RPMI8226 (cell line): Measurements from ENCODE around the gene BMP10.

Source experiments
- DNase-seq: peaks from one replicate; pipeline ENCODE4 v3.0.0-alpha.2; 2015

Gene BMP10

DNA sequence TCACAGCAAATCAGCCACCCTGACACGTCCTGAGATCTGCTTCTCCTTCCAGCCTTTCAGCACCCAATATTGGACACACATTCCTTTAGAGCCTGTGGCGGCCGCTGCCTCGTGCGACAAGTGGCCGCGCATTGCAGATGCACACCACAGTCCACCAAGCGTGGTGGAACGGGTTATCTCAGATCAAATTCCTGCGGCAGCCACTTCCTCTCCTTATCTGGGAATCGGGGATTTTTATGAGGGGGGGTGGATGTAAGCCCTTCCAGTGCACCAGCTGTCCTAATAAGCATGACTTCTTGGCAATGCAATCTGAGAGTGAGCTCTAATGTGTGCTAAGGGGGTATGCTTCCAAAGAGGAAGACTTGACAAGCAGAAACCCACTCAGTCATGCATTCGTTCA is 18.3 kb upstream of the BMP10 start:
- DNase-seq = no peak

DNA sequence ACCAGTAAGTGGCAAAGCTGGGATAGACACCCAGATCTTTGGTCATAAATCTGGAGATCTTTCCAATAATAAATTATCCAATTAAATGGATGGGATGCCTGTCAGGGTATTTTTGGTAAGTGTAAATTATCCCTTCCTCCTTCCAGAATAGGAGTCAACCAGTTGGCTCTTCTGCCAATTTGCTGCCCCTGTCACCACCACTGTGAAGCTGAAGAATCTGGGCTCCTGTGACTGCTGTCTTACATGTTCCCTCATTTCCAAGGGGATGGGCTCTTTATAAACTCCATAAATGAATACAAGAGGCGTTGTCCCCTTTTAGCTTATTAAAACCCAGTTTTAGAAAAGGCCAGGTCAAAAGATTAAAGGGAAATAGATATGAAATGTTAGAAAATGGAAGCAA is 17.8 kb upstream of the BMP10 start:
- no peak for DNase-seq

DNA sequence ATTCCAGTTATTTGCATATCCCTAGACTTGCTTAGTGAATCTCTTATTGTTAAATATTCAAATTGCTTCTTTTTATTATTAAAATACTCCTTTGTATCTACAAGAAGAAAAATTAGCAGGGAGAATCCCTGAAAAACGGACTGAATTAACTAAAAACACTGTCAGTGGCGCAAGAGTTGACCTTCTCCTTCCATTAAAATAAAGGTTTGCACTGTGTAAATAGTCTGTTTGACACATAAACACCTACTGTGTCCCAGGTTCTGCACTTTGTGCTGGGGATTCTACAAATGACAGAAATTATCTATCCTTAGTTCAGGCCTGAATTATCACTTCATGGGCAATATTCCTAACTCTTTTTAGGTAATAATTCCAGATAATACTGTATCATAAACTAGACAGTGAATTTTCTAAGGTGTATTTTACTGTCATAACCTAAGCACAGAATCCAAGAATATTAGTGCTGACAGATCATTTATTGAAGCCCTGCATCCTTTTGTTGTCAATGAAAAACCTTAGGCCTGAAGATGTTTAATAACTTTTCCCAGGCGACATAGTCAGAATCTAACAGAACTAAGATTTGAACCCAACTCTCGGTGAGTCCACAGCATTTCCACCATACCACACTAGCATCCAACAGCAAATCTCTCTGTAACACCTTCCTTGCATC is 17.0 kb upstream of the BMP10 start:
- no peak for DNase-seq

DNA sequence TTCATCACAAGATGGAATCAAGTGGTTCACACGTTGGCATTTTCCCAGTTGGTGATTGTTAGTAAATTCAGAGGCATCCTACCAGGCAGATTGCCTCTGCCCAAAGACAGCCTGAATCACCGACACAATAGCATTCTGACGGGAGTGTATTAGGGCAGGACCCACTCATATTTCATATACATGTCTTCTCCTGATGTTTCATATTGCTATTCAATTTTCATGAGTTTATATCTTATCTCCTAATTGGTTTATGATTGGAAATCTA is 14.5 kb upstream of the BMP10 start:
- no peak for DNase-seq

DNA sequence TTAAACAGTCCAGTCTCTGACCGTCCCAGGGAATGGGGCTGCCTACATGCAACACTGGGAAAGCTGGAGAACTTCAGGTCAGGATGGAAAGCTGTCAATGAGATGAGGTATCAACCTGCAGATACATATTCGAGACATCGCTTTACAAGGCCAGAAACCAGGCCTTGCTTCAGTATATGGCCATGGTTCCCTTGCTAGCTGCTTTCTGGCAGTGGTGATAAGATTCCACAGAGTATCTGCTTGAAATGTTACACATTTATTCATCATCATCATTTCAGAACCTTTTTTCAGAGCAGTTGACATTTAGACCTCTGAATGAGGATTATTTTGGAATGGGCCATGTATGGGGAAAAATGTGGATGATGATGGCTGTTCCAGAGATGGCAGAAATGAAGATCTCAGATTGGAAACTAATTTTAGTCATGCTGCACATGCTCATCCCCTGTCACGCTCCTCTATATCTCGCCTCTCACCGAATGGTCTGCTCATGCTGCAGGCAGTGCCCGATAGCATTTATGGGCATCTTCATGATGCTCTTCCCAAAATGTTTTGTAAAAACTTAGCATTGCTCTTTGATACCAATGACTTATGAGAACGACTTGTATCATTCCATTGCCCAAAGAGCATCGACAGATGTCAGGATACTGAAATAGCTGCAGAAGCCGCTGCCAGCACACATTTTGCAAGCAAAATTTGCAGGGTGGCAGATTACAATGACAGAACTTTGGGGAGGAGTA is 14.0 kb upstream of the BMP10 start:
- DNase-seq = no peak

DNA sequence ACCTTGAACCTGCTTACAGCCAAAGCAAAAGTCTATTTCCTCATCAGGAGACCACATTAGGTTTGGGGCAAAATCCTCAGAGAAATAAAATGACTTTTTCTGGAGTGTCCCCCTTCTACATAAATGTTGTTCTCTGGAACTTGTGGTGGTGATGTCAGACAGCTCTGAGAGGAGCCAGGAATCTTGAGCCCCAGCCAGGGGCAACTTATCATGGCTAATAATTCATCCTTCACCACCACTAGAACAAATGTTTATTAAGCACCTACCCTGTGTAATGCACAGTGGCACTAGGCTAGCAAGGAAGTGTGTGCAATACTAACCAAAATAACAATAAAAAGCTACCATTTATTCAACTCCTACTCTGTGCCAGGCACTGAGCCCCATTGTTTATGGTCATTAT is 9.0 kb upstream of the BMP10 start:
- DNase-seq = no peak

DNA sequence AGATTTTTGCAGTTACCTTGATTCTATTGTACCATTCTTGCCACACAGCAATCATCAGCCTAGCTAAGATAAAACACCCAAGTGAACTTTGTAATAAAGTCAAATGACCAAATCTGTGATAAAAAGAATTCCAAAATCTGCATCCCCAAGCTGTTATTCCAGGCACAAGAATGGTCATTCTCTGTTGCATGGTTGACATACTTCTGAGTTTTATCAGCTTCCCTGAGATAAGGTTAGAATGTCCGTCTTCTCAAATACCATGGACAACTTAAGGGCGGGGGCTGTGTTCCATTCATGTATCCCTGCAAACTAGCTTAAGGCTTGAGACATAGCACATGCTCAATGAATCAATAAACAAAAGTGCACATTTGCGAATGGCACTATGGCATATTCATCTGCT is 8.1 kb upstream of the BMP10 start:
- no peak for DNase-seq

DNA sequence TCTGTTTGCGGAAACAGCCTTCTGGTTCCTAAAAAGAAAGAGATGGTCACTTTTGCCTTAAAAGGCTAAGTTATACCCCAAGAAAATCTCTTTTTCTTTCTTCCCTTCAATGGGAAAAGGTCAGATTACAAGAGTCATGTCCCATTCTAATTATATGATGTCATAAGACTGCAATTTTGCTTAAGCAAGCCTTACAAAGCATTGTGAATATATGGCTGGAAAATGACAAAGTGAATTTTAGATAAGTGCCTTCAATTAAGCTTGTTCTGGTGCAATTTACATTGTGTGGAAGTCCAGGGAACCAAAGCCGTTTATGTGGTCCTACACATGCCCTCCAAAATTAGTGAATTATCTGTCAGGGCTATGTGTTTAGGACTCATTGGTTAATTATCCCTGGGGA is 7.6 kb upstream of the BMP10 start:
- no peak for DNase-seq

DNA sequence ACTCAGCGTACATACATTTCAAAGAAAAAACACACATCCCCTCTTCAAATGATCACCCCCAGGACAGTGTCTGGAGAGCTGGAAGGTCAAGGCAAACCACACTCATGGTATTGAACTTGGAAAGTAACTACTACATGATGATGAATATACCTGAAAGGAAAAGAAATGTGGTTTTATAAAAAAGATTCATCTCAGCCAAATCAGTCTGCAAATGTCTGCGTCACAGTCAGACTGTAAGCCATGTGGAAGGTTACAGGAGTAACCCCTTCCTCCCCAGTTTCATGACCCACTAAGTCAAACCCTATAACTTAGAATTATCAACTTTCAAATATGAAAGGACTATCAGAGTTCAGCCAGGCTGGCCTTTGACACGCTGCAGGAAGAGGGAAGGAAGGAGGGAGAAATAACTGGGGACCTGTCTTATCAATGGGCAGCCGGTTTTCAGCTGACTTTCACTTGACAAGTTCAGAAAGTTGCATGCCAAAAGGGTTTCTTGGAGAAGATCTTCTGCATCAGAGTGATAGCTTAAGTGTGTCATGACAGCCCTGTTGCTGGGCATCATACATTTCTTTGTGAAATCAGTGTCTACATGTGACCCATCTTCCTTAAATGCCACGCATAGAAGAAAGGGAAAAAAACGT is 7.0 kb upstream of the BMP10 start:
- DNase-seq = no peak

DNA sequence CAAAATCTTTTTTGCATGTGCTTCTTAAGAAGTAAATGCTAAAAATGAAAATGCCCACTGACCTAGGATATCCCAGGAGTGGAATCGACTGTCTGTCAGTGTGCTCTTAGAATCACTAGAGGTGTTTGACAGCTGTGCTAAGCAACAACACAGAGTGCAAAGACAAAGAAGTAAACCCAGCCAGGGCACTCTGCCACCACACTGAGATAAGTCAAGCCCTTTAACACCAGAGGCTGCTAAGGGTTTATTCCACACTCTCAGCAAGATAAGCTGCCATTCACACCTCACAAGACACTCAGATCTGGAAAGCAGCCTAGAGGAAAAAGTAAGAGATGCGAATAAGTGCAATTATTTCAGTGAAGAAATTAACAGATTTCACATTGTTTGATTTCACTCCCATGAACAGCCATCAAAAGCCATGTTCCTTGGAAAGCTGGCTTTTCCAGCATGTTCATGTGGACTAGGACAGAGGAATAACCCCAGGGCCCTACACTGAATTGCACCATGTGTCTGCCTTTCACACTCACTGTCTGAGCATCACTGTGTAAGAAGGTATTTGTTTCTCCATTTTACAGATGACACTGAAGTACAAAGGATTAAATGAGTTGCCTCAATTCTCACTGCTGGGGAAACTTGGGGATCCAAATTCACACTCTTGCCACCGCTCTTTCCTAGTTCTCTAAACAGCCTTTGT is 6.0 kb upstream of the BMP10 start:
- DNase-seq = no peak

DNA sequence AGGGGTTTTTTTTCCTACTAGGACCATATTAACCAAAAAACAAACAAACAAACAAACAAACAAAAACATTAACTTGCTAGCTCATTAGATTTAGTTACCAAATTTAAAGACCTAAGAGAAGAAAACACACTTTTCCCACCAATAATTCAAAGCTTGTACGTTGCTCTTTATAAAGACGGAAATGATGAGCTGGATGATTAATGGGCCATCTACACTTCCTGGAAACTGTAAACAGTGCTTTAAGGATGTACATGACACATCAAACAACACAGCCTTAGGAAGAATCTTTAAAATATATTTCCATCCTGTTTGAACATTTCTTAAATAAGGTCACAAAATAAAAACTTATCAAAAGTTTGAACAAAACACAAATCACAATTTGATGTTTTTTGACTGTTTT is 982 bp downstream of the BMP10 start:
- DNase-seq = no peak

DNA sequence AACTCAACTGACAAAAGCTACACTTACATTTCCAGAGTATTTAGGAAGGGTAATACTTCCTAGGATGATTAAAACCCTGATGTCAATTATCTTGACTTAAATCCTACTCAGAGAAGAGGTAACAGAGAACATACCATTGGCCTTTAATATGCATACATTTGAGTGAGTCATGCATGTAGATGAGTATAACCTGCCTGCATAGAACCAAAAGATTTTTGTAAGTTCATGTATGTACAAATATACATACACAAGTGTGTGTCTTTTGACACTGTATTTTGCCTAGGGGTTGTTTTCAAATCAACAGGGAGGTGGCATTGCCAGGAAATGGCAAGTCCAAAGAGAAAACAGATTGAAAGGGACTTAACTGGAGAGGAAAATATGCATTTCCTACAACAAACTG is 6.1 kb downstream of the BMP10 start:
- DNase-seq = no peak

DNA sequence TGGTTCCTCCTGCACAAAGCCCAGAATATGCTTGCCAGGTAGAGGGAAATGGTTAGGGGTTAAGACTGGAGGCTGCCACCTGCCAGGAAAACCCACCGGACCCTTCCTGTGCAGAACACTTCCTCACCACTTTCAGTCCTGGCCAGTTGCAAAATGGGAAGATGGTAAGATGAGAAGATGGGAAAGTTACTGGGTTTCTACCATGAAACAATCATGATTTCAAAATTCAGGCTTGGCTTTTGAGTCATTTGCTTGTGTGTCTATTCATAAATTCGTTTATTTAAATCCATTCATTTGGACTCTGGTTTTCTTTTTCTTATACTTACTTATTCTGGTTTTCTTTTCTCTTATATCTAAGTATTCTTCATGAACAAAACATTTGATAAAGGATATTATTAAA is 7.2 kb downstream of the BMP10 start:
- no peak for DNase-seq

DNA sequence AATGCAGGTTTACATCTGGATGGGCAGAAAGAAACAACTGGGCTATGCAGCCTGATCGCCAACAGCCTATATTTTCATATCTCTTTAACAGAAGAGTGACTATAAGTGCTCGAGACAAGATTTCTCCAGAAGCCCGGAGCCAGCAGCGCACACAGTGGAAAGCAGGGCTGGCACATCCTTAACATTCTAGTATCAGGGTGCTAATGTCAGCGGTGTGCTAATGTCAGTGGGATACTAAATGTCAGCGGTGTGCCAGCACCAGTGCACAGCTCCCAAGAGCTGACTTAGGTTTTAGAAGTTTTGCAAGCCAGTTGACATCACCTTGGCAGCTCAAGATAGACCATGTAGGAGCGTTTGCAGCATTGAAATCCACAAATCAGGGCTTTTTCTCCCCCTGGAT is 8.3 kb downstream of the BMP10 start:
- DNase-seq = no peak

DNA sequence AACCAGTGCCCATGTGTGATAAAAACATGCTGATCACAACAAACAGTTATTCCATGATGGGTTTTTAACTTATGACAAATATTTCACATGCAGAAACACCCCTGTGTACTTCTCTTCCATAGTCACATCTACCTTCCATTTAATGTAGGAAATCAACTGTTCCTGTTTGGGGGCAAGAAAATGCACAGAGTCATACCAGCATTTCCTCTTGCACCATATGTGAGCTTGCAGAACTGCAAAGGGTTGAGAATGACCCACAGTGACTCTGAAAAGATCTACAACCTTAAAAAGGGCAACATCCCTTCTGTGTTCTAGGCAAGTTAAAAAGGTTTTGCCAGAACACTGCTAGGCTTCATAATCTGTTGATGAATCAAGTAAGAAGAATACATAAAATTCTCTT is 9.9 kb downstream of the BMP10 start:
- no peak for DNase-seq

DNA sequence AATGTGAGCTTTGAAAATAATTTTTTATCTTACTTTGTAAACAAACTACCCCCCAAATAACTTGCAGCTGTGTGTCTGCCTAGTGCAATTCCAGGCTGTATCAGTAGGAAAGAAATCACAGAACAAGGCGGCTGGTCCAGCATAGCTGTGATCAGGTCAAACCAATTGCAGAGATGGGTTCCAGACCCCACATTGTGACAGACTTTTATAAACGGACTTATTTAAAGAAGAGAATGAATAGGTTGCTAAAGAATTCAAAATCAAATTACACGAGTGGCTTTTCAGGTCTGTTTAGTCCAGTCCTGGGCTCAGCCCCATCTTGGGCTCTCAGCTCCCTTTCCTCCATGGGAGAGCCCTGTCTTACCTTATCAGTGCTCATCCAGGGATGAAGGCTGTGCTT is 11.1 kb downstream of the BMP10 start:
- DNase-seq = no peak

DNA sequence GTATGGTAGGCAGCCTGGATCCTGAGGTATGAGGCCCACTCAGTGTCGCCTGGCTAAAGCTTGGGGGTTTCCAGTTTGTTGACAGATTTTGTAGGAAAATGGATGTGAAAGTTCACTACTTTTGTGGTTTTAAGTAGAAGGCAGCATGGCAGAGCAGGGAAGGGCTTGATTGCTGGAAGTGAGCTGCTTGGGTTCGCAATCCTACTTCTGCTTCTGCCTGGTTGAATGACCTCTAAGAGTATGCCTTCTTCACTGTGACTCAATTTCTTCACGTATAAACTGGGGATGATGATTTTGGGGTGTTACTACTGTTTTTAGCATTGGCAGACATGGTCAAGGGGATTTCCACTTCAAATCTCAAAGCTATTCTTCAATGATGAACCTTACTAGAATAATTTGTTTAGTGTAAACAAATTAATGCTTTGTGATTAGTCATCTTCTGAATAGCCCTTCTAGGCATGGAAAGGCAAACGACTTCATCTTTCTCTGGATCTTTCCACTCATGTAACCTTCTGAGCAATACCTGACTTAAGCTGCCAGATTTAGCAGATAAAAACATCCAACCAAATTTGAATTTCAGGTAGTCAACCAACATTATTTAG is 13.2 kb downstream of the BMP10 start:
- DNase-seq = no peak

DNA sequence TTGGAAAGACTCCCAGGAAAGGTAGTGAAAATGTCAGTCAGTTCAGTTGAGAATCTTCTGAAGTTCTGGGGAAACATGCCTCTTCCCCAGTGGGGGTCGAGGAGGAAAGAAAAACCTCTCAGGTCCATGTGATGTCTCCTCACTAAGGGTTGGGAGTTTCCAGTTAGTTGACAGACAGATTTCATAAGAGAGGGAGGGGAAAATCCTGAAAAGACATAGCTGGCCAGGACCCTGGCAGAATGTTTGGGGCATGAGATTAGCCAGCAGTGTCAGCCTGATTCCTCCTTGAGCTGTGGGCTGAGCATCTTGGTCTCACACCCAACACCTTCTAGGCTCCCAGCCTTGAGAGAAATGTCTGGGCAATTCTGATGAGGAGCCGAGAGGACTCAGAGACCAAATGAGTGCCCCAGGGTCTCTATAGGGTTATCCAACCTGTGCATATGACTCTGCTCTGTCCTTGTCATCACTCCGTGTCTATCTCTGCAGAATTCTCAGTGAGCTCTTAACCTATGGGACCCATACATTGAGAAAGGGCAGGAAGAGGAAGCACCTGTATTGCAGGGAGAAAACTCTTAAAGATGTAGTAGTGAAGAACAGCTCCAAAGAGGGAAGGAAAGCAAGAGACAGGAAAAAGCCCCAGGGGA is 13.9 kb downstream of the BMP10 start:
- DNase-seq = no peak

DNA sequence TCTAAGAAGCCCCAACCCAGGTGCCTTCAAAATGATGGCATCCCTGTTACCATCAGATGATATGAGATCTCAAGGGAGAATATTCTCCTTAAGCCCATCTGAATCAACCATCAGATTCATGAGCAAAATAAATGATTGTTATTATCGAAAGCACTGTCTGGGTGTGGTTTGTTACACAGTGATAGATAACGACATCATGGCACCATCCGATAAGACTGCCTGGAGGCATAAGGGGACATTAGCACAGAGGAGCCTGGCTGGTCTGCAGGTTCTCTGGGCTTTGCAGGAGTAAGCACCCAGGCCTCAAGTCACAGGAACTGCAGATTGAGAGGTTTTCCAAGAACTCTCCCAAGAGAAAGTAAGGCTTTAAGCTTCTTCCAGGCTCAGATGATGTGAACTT is 15.6 kb downstream of the BMP10 start:
- no peak for DNase-seq

DNA sequence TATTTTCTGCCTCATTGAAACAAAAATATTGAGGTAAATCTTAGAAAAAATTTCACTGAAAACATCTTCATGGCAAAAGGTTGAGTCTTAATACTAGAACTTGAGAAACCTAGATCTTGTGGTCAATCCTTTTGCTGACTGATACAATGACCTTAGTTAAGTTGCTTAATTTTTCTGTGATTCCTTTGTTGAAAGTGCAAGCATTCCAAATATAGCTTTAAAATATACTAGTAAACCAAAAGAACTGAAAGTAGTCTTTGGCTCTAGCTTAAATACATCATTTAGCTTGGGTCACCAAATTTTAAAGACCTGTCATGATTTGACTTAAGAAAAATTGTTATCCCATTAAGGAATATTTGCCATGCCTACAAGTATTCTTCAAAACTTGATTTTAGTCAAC is 16.7 kb downstream of the BMP10 start:
- DNase-seq = no peak

DNA sequence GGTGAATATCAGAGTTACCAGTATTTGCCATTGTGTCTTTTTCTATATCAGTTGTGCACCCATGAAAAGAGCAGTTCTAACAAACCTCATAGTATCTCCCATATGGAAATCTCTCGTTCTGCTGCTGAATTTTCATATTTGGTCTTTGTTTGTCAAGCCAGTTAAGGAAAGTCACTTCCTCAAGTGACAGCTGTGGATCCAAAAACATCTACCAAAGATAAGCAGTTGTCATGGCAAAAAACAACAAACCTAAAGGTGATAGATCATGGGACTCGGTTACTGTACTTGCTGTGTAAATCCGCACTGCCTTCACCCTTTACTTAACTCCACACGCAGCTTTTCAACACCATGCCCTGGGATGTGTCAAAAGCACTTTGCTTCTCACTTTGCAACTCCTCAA is 17.3 kb downstream of the BMP10 start:
- DNase-seq = no peak

DNA sequence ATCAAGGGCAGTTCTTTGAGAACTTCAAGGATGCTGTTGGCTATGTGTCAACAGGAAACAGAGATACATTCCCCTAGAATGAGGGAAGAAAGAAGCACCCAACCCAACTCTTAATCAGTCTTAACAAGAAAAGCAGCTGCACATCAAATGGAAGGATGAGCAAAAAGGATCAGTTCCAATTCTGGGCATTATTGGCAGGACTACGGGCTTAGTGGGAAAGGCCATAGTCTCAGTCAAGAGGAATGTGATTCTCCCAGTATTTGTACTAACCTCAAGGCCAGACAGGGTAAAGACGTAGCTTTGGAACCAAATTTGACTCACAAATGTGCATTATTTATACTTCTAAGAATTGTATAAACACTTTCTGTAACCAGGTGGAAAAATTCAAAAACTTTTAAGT is 18.2 kb downstream of the BMP10 start:
- DNase-seq = no peak

DNA sequence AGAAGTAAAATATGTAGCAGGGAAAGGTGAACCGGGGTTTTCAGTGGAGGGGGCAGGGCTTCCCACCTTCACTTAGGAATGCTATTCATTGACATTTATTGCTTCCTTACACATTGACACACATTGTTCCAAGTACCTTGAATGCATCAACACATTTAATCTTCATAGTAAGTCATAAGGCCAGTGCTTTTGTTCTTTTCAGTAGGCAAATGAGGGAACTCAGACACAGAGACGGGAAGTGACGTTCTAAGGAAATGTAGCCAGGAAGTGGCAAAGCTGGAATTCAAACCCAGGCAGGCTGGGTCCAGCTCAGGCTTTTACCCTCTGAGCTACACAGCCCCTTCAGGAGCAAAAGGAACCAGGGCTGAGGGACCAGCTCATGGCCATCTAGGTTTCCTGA is 20.7 kb downstream of the BMP10 start:
- DNase-seq = no peak
